Erythroblast (primary cell): Measurements from ENCODE around the gene WDR1.

ENCODE experiments used
- GATA1 ChIP-seq: IDR thresholded peaks from 2 replicates; pipeline ENCODE4 v1.6.1; 2011; ENCODE audit warnings: low read depth, mild to moderate bottlenecking, control low read depth, low read length, moderate library complexity
- POLR2A ChIP-seq: IDR thresholded peaks from 2 replicates; pipeline ENCODE4 v1.6.1; 2011; ENCODE audit warnings: mild to moderate bottlenecking, low read length

DNA sequence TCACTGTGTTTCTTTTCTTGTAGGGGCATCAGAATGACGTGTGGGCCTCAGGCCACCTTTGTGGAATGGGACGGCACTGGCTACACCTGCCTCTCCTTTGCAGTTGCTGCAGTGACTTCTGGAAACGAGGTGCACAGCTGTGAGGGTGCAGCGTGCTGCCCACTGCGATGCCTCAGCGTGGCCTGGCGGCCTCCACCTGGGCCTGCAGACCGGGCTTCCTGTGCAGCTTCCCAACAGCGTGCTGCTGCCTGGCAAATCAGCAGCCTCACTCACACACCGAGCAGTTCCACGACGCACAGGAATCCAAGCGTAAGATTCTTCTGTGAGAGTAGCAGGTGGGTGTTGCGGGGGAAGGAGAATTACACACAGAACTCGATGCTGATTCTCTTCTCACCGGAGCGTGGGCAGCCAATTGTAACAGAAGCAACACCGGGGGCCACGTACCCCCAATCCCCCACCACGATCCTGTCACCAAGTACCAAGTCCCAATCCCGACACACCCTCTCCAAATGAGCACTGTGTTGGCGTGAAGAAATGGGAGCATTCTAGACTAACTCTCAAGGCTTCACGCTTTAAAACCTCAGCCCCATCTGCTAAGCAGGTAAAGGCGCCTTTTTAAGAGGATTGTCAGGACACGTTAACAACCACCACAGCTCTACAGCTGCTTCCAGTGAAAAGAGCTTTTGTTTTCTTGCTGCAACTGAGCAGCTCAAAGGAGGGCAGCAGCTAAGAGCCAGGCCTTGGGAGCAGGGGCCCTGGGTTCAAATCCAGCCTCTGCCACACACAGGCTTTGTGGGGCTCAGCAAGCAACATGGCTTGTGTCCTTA is 16.9 kb downstream of the WDR1 start:
- TF ChIP-seq POLR2A: no peak
- no peak for TF ChIP-seq GATA1
